Measurements from ENCODE around the gene ASB4. TPM values are rescaled to one million over a fixed set of nuclear protein-coding genes. Genes with fewer than 3 reads are reported as not detected.

The ASB4 gene
- polyA plus RNA-seq, 1 experiment, result not detected

DNA sequence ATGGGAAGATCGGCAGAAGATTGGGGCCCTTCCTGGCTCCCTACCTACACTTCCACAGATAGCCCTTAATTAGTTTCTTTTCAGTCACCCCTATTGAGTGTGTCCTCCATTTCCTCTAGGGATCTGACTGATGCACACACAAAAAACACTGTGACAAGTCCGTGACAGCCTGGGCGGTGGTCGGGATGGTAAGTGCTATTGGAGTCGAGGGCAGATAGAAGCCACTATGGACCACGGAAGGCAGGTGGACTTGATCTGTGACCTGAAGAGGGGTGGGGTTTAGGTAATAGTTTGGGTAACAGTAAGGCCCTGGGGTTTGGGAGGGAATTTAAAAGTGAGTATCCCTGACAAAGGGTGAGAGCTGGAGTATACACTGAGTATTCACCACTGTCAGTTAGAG is 57.6 kb downstream of the ASB4 start:
- no peak for DNase-seq (ENCODE audit: low read depth)
- peaks cover 6% of the 10 kb centered on the region for H3K27me3 ChIP-seq (ENCODE audit: control insufficient read depth, insufficient read depth, low read length)
- H3K4me3 ChIP-seq (ENCODE audit: low read depth, low read length), result no peak overlapping the region
- ChIA-PET CTCF (interaction anchor here (0.6 to 28.1 kb wide), 10 partner anchors 9 to 212 kb away, joined by 3 to 591 read pairs (median 8); no protein-coding TSS in a partner anchor), POLR2A (no interaction called here)
- TF ChIP-seq, protein P1, sequence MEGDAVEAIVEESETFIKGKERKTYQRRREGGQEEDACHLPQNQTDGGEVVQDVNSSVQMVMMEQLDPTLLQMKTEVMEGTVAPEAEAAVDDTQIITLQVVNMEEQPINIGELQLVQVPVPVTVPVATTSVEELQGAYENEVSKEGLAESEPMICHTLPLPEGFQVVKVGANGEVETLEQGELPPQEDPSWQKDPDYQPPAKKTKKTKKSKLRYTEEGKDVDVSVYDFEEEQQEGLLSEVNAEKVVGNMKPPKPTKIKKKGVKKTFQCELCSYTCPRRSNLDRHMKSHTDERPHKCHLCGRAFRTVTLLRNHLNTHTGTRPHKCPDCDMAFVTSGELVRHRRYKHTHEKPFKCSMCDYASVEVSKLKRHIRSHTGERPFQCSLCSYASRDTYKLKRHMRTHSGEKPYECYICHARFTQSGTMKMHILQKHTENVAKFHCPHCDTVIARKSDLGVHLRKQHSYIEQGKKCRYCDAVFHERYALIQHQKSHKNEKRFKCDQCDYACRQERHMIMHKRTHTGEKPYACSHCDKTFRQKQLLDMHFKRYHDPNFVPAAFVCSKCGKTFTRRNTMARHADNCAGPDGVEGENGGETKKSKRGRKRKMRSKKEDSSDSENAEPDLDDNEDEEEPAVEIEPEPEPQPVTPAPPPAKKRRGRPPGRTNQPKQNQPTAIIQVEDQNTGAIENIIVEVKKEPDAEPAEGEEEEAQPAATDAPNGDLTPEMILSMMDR (IDR thresholded peaks at IDR 0.05; ENCODE audit: insufficient read depth, low read depth, low read length), result no peak
- no peaks in the 10 kb centered on the region for H3K36me3 ChIP-seq (ENCODE audit: control insufficient read depth, insufficient read depth, low read length)

DNA sequence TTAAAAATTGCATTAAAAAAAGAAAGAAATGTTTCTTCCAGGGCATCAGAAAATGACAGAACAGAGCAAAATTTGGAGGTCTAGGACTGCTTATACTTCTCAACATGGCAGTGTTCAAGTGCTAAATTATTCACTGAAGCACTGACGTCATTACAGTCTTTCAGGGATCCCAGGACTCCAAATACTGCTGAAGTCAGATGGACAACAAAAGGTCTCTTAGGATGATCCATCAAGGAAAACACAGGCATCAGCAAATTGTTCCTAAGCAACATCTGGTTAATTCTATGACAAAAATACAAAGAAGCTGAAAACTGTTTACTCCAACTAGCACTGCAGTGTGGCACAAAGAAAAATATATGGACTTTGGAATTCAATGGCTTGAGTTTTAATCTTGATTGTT is 58.4 kb downstream of the ASB4 start:
- TF ChIP-seq, protein P1 (IDR thresholded peaks at IDR 0.05; ENCODE audit: insufficient read depth, low read depth, low read length), result no peak
- DNase-seq (ENCODE audit: low read depth), result no peak
- H3K36me3 ChIP-seq (ENCODE audit: control insufficient read depth, insufficient read depth, low read length), result no peaks in the 10 kb centered on the region
- no peak overlapping the region for H3K4me3 ChIP-seq (ENCODE audit: low read depth, low read length)
- POLR2A ChIA-PET, result no interaction called here
- CTCF ChIA-PET, result interaction anchor here (1.0 to 28.1 kb wide), 11 partner anchors 10 to 146 kb away, joined by 3 to 591 read pairs (median 14); no protein-coding TSS in a partner anchor
- peaks cover 6% of the 10 kb centered on the region for H3K27me3 ChIP-seq (ENCODE audit: control insufficient read depth, insufficient read depth, low read length)

DNA sequence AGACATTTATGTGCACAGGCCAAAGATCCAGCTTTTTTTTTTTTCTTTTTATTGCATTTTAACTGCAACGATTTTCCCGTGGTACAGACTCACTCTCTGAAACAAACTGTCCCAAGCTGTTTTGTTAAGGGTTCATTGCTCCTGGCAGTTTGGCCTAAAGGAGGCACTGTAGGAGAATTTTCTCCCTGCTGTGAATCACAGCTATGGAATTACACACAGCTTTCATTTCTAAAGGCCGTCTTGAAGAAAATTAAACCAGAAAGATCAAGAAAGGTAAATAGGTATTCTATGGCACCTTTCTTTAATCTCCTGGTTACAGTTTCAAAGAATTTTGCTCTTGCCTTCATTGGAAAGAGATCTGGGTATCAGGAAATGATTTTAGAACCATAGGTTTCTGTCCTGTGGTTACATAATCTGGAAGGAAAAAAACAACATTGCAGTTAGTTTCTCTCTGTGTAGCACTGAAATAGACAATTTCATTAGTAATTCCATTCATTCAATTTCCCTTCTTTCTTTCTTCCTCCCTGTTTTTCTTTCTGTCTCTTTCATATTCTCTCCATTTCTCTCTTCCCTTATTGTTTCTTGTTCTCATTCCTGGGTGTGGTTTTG is 59.4 kb downstream of the ASB4 start:
- H3K36me3 ChIP-seq (ENCODE audit: control insufficient read depth, insufficient read depth, low read length), result no peaks in the 10 kb centered on the region
- H3K4me3 ChIP-seq (ENCODE audit: low read depth, low read length), result peak overlapping the region; percentile 13
- DNase-seq (ENCODE audit: low read depth), result peak; percentile 14
- peaks cover 5% of the 10 kb centered on the region for H3K27me3 ChIP-seq (ENCODE audit: control insufficient read depth, insufficient read depth, low read length)
- TF ChIP-seq, protein P1 (IDR thresholded peaks at IDR 0.05; ENCODE audit: insufficient read depth, low read depth, low read length), result peak; percentile 88
- CTCF ChIA-PET, result interaction anchor here (0.7 to 28.1 kb wide), 17 partner anchors 11 to 187 kb away, joined by 3 to 591 read pairs (median 6); no protein-coding TSS in a partner anchor
- POLR2A ChIA-PET, result interaction anchor here (0.6 kb wide), 1 partner anchor 139 kb away, joined by 11 read pairs; no protein-coding TSS in a partner anchor

DNA sequence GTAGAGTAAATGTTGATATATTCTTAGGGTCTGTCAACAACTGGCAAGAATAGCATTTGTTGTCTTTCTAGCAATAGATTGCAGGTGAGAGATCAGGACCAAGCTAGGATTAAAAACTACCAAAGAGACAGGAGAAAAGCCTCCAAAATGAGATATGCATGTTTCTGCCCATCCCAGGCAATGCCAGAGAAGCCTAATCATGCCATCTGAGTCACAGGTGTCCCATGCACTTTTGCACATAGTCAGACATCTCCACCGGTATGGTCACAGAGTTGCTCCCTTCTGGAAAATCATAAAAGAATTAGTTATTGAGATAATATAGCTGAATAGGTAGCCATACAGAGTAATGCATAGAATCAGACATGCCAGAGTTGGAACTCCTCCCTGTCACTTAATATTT is 59.9 kb downstream of the ASB4 start:
- no peaks in the 10 kb centered on the region for H3K36me3 ChIP-seq (ENCODE audit: control insufficient read depth, insufficient read depth, low read length)
- ChIA-PET POLR2A (no interaction called here), CTCF (interaction anchor here (0.6 to 28.1 kb wide), 16 partner anchors 12 to 154 kb away, joined by 3 to 591 read pairs (median 6); no protein-coding TSS in a partner anchor)
- H3K4me3 ChIP-seq (ENCODE audit: low read depth, low read length), result no peak overlapping the region
- no peak for DNase-seq (ENCODE audit: low read depth)
- peaks cover 3% of the 10 kb centered on the region for H3K27me3 ChIP-seq (ENCODE audit: control insufficient read depth, insufficient read depth, low read length)
- TF ChIP-seq, protein P1 (IDR thresholded peaks at IDR 0.05; ENCODE audit: insufficient read depth, low read depth, low read length), result no peak

DNA sequence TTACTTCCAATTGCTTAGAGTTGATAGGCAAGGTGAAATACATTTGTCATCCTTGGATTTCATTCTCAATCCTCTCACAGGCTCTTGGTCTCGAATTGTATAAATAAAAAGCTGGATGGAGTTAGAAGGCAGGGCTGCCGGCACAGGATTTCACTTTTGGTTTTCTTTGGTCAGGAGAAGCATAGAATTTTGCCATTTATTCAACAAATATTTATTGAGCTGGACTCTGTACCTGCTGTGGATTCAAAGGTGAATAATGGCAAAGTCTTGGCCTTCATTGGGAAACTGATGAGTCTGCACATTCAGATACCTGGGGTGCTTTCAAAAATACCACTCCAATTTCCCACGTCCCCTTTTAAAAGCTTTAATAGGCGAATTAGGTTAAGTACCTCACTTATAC is 60.9 kb downstream of the ASB4 start:
- no peak for DNase-seq (ENCODE audit: low read depth)
- Histone ChIP-seq H3K27me3 (ENCODE audit: control insufficient read depth, insufficient read depth, low read length) (no peaks in the 10 kb centered on the region; the same call in none of the 2 replicates), H3K4me3 (ENCODE audit: low read depth, low read length) (no peak overlapping the region), H3K36me3 (ENCODE audit: control insufficient read depth, insufficient read depth, low read length) (no peaks in the 10 kb centered on the region)
- CTCF ChIA-PET, result interaction anchor here (1.4 to 28.1 kb wide), 5 partner anchors 12 to 144 kb away, joined by 6 to 591 read pairs (median 34); no protein-coding TSS in a partner anchor
- POLR2A ChIA-PET, result no interaction called here
- TF ChIP-seq, protein P1 (IDR thresholded peaks at IDR 0.05; ENCODE audit: insufficient read depth, low read depth, low read length), result no peak

Data from BJ (cell line).